ENCODE data around the gene RAB7A. TPM values are rescaled to one million over a fixed set of nuclear protein-coding genes. Genes with fewer than 3 reads are reported as not detected.

Gene RAB7A
- total and polyA plus RNA-seq, 2 of the 8 experiments (the other 6 are each of a cell fraction or from before 2014, with no cell fraction given) = 179 to 195 TPM

DNA sequence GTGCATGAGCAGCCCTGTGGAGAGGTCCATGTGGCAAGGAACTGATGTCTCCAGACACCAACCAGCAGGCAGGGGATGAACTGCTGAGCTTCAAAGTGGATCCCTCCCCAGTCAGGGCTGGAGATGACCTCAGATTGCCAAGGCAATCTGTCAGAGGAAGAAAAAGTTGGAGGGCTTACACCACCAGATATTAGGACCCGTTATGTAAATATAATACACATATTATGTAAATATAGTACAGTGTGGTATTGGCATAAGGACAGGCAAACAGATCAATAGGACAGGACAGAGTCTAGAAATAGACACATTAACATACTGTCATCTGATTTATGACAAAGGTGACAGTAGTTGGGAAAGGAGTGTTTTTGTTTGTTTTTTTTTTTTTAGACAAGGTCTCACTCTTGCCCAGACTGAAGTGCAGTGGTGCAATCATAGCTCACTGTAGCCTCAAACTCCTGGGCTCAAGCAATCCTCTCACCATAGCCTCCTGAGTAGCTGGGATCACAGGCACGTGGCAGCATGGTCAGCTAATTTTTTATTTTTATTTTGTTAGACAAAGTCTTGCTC lies 18.0 kb upstream of the RAB7A start:
- Histone ChIP-seq H3K18ac (ENCODE audit: extremely low read depth, low read length) (no peak overlapping the region), H3K14ac (ENCODE audit: insufficient read length) (no peak overlapping the region), H3K4me3 (ENCODE audit: extremely low read depth in 1 of 4, insufficient read depth in 2 of 4, low read depth in 3 of 4, low read length in 4 of 4) (no peak overlapping the region), H2AK5ac (ENCODE audit: low read depth, low read length) (no peak overlapping the region), H3K56ac (replicated peaks; ENCODE audit: insufficient read length, low read depth, low read length) (no peak overlapping the region), H2BK20ac (ENCODE audit: low read length) (no peak overlapping the region), H3K9me3 (ENCODE audit: insufficient read depth in 2 of 2, low read depth in 1 of 2, low read length in 1 of 2) (no peaks in the 10 kb centered on the region), H3K4me2 (ENCODE audit: insufficient read depth in 1 of 2, low read depth in 2 of 2, low read length in 2 of 2) (no peak overlapping the region), H2BK5ac (ENCODE audit: low read depth, low read length) (no peak overlapping the region), H3K23me2 (ENCODE audit: low read depth, low read length) (no peaks in the 10 kb centered on the region), H4K91ac (replicated peaks; ENCODE audit: insufficient read length, low read length) (no peak overlapping the region), H3K27ac (ENCODE audit: low read depth, low read length) (no peak overlapping the region), H4K5ac (ENCODE audit: insufficient read length, low read depth, low read length) (no peak overlapping the region), H3K4ac (replicated peaks; ENCODE audit: insufficient read length, low read depth, low read length) (no peak overlapping the region), H3K4me1 (replicated peaks in 1 of 4; ENCODE audit: control insufficient read depth in 3 of 4, insufficient read depth in 4 of 4, low read length in 3 of 4) (peaks cover 0 to 13% (median 6%) of the 10 kb centered on the region in 4 experiments; a peak in 6 of 7 replicates), H3K79me2 (ENCODE audit: control insufficient read depth in 1 of 2, insufficient read depth in 2 of 2, low read length in 2 of 2) (no peaks in the 10 kb centered on the region), H4K8ac (ENCODE audit: extremely low read depth, insufficient read depth, low read length) (no peak overlapping the region), H4K20me1 (replicated peaks in 1 of 2; ENCODE audit: control insufficient read depth in 1 of 2, insufficient read depth in 2 of 2, low read length in 2 of 2) (no peaks in the 10 kb centered on the region), H2BK12ac (ENCODE audit: low read depth, low read length) (no peak overlapping the region), H3K27me3 (replicated peaks in 1 of 4; ENCODE audit: control insufficient read depth in 3 of 4, extremely low read depth in 1 of 4, insufficient read depth in 3 of 4, low read length in 3 of 4) (no peaks in the 10 kb centered on the region), H3K9ac (replicated peaks in 1 of 4; ENCODE audit: extremely low read depth in 1 of 4, low read depth in 3 of 4, low read length in 3 of 4) (no peak overlapping the region), H2AFZ (ENCODE audit: low read length) (no peak overlapping the region), H3K23ac (ENCODE audit: insufficient read length) (no peak overlapping the region), H2BK120ac (replicated peaks; ENCODE audit: low read depth, low read length) (no peak overlapping the region), H3K36me3 (ENCODE audit: control insufficient read depth in 2 of 4, insufficient read depth in 4 of 4, low read length in 3 of 4) (no peaks in the 10 kb centered on the region), H3K79me1 (ENCODE audit: low read depth, low read length) (no peaks in the 10 kb centered on the region), H2BK15ac (ENCODE audit: low read length) (no peak overlapping the region)
- FAIRE-seq (no peak), DNase-seq (ENCODE audit: low read depth in 1 of 2, low spot score in 2 of 2) (no peak)
- no peak for TF ChIP-seq PHF8 (conservative IDR thresholded peaks at IDR 0.05; ENCODE audit: low read depth, low read length)
- no peak for TF ChIP-seq CHD2 (IDR thresholded peaks at IDR 0.05; ENCODE audit: low read length)
- TF ChIP-seq KDM4A (IDR thresholded peaks at IDR 0.05; ENCODE audit: low read depth, low read length, severe bottlenecking) = no peak
- TF ChIP-seq, protein P1, sequence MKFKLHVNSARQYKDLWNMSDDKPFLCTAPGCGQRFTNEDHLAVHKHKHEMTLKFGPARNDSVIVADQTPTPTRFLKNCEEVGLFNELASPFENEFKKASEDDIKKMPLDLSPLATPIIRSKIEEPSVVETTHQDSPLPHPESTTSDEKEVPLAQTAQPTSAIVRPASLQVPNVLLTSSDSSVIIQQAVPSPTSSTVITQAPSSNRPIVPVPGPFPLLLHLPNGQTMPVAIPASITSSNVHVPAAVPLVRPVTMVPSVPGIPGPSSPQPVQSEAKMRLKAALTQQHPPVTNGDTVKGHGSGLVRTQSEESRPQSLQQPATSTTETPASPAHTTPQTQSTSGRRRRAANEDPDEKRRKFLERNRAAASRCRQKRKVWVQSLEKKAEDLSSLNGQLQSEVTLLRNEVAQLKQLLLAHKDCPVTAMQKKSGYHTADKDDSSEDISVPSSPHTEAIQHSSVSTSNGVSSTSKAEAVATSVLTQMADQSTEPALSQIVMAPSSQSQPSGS (IDR thresholded peaks at IDR 0.05; ENCODE audit: low read length) = no peak
- no peak for TF ChIP-seq FOSL1 (IDR thresholded peaks at IDR 0.05; ENCODE audit: insufficient read depth, low read depth, low read length)
- TF ChIP-seq EGR1 (IDR thresholded peaks at IDR 0.05; ENCODE audit: borderline replicate concordance, low read depth, low read length) = no peak
- ChIA-PET CTCF (ENCODE audit: partially characterized antibody) (interaction anchor here (0.7 to 1.4 kb wide), 6 partner anchors 15 to 88 kb away, joined by 3 to 5 read pairs (median 3); no protein-coding TSS in a partner anchor), POLR2A (ENCODE audit: partially characterized antibody) (interaction anchor here (0.8 to 1.6 kb wide), 3 partner anchors 16 to 18 kb away, joined by 3 to 7 read pairs (median 3); partner anchors contain the start of gene RAB7A)
- 90% methylated on average over 2 of the region's 2 CpGs; no CpG with 5 or more reads in 1 of the 2 experiments for WGBS, 2 experiments (ENCODE audit: extremely low coverage in 1 of 2, insufficient coverage in 1 of 2, insufficient read length in 1 of 2, insufficient replicate concordance in 2 of 2, low coverage in 1 of 2, low lambda C conversion rate in 2 of 2, missing lambda C conversion rate in 1 of 2)

Data from H1 (cell line).